HCT116 (cell line): ENCODE results near the gene PTGER4. TPM values are rescaled to one million over a fixed set of nuclear protein-coding genes. Genes with fewer than 3 reads are reported as not detected.

ENCODE experiments used
- ATAC-seq: fragments of 200-7000 bp; cut with Tn5 transposase; 2 replicates; pipeline ENCODE4 v1.9.1; 2020; ENCODE audit warnings: mild to moderate bottlenecking, moderate library complexity
- BruUV-seq: library from RNA; stranded (reverse); fragments of 400-500 nt; replicated peaks from 2 replicates; lab custom pipeline; 2021; lab: Mats Ljungman, UMichigan
- CTCF ChIA-PET: fragments of 300-600 bp; sonication (Branson Sonifier 250); formaldehyde crosslinking; loops from one replicate; lab custom pipeline; 2021; ENCODE audit warnings: antibody characterized with exemption; lab: Charles Lee
- POLR2A ChIA-PET: fragments of 300-600, 350-600 bp; sonication (Branson Sonifier 250); formaldehyde crosslinking; loops from one replicate; lab custom pipeline; 2021; ENCODE audit warnings: antibody characterized with exemption; lab: Charles Lee
- RAD21 ChIA-PET, 2 experiments: fragments of 300-600 bp; sonication (Branson Sonifier 250); formaldehyde crosslinking; loops; one replicate each; lab custom pipeline; 2023; ENCODE audit warnings: low total read pairs in 2 of 2; ENCODE audit not compliant: uncharacterized antibody in 2 of 2, unreplicated experiment in 2 of 2, low non-redundant PET in 1 of 2; lab: Charles Lee
- DNase-seq: peaks from one replicate; pipeline ENCODE4 v3.0.0-alpha.2; 2010; ENCODE audit warnings: low read depth, low spot score
- H2AFZ ChIP-seq: fragments of 200-600 bp; shearing (Covaris generic), sonication (generic); 2 replicates; pipeline ENCODE4 v1.6.1; 2017; ENCODE audit warnings: low read depth, mixed run types, mixed read lengths, antibody characterized with exemption, low read length; ENCODE audit not compliant: poor library complexity, severe bottlenecking
- H3K27ac ChIP-seq: 2 replicates; pipeline ENCODE4 v1.5.1; 2012; ENCODE audit warnings: low read depth, low read length
- H3K27me3 ChIP-seq: fragments of 200-600 bp; sonication (generic); 2 replicates; pipeline ENCODE4 v1.6.1; 2016; ENCODE audit warnings: mixed run types, low read length, mixed read lengths; ENCODE audit not compliant: insufficient read depth
- H3K36me3 ChIP-seq, 2 experiments: fragments of 200-500 bp in 1 of 2; fragments of 200-600 bp in 1 of 2; sonication (Bioruptor generic) in 1 of 2; sonication (generic) in 1 of 2; 2 replicates each; pipeline versions ENCODE4 v1.5.1 to v1.6.1; 2014 to 2016; ENCODE audit warnings: low read length in 2 of 2, inconsistent platforms in 1 of 2, mixed read lengths in 1 of 2, mixed run types in 1 of 2; ENCODE audit not compliant: insufficient read depth in 2 of 2, control insufficient read depth in 1 of 2
- H3K4me1 ChIP-seq, 2 experiments: fragments of 200-600 bp in 1 of 2; sonication (generic) in 1 of 2; 2 replicates each; pipeline versions ENCODE4 v1.5.1 to v1.6.1; 2012 to 2017; ENCODE audit warnings: low read length in 2 of 2, inconsistent platforms in 1 of 2, mild to moderate bottlenecking in 1 of 2, mixed read lengths in 1 of 2, mixed run types in 1 of 2, moderate library complexity in 1 of 2; ENCODE audit not compliant: insufficient read depth in 2 of 2, control insufficient read depth in 1 of 2
- H3K4me2 ChIP-seq: fragments of 200-600 bp; sonication (generic); 2 replicates; pipeline ENCODE4 v1.6.1; 2017; ENCODE audit warnings: mixed run types, low read length, mixed read lengths
- H3K4me3 ChIP-seq, 2 experiments: fragments of 200-600 bp in 1 of 2; sonication (generic) in 1 of 2; replicated peaks in 1 of 2; 2 replicates each; pipeline ENCODE4 v1.5.1; 2011 to 2016; ENCODE audit warnings: low read length in 2 of 2, control low read depth in 1 of 2, low read depth in 1 of 2, mild to moderate bottlenecking in 1 of 2, mixed read lengths in 1 of 2, mixed run types in 1 of 2
- H3K79me2 ChIP-seq: fragments of 200-600 bp; sonication (generic); 2 replicates; pipeline ENCODE4 v1.6.1; 2017; ENCODE audit warnings: mild to moderate bottlenecking, mixed run types, low read length, moderate library complexity, mixed read lengths; ENCODE audit not compliant: insufficient read depth
- H3K9ac ChIP-seq: fragments of 200-600 bp; sonication (generic); 2 replicates; pipeline ENCODE4 v1.6.1; 2016; ENCODE audit warnings: low read length, mixed read lengths
- H3K9me2 ChIP-seq: fragments of 200-600 bp; sonication (generic), shearing (Covaris generic); 2 replicates; pipeline ENCODE4 v1.6.1; 2017; ENCODE audit warnings: mixed run types, mild to moderate bottlenecking, moderate library complexity; ENCODE audit not compliant: insufficient read depth
- H3K9me3 ChIP-seq, 2 experiments: fragments of 200-500 bp in 1 of 2; fragments of 200-600 bp in 1 of 2; sonication (Bioruptor generic) in 1 of 2; sonication (generic) in 1 of 2; 2 replicates each; pipeline ENCODE4 v1.6.1; 2014 to 2017; ENCODE audit warnings: low read length in 2 of 2, mixed read lengths in 2 of 2, inconsistent platforms in 1 of 2, low read depth in 1 of 2, mild to moderate bottlenecking in 1 of 2, mixed run types in 1 of 2, moderate library complexity in 1 of 2; ENCODE audit not compliant: control insufficient read depth in 1 of 2, insufficient read depth in 1 of 2
- H4K20me1 ChIP-seq: fragments of 200-600 bp; sonication (generic), shearing (Covaris generic); 2 replicates; pipeline ENCODE4 v1.6.1; 2017; ENCODE audit warnings: mixed run types, mild to moderate bottlenecking, moderate library complexity; ENCODE audit not compliant: insufficient read depth
- ATF3 ChIP-seq: IDR thresholded peaks from 2 replicates; pipeline ENCODE4 v1.6.1; 2012
- CBX3 ChIP-seq: IDR thresholded peaks from 2 replicates; pipeline ENCODE4 v1.6.1; 2012; ENCODE audit warnings: low read depth
- CEBPB ChIP-seq: IDR thresholded peaks from 2 replicates; pipeline ENCODE4 v1.6.1; 2012; ENCODE audit warnings: low read depth
- EZH2 ChIP-seq: fragments of 200-600 bp; sonication (generic); IDR thresholded peaks from 2 replicates; pipeline ENCODE4 v1.6.1; 2017; ENCODE audit warnings: antibody characterized with exemption, mixed run types
- EZH2phosphoT487 ChIP-seq: fragments of 200-600 bp; IDR thresholded peaks from 2 replicates; pipeline ENCODE4 v1.6.1; 2018; ENCODE audit warnings: antibody characterized with exemption, borderline replicate concordance
- POLR2A ChIP-seq: IDR thresholded peaks from 2 replicates; pipeline ENCODE4 v1.7.0; 2011; ENCODE audit warnings: borderline replicate concordance; ENCODE audit not compliant: insufficient read depth, insufficient read length; ENCODE audit errors: extremely low read depth
- POLR2AphosphoS5 ChIP-seq: IDR thresholded peaks from 2 replicates; pipeline ENCODE4 v1.6.1; 2011; ENCODE audit warnings: mild to moderate bottlenecking, low read depth, low read length, moderate library complexity
- RAD21 ChIP-seq: IDR thresholded peaks from 2 replicates; pipeline ENCODE4 v1.6.1; 2012; ENCODE audit warnings: low read depth, mild to moderate bottlenecking
- SIN3A ChIP-seq: IDR thresholded peaks from 2 replicates; pipeline ENCODE4 v1.6.1; 2012; ENCODE audit warnings: low read depth
- SRF ChIP-seq: IDR thresholded peaks from 2 replicates; pipeline ENCODE4 v1.6.1; 2012; ENCODE audit warnings: low read depth
- ZBTB33 ChIP-seq: IDR thresholded peaks from 2 replicates; pipeline ENCODE4 v1.6.1; 2011; ENCODE audit warnings: mild to moderate bottlenecking, low read length, moderate library complexity; ENCODE audit not compliant: insufficient replicate concordance; ENCODE audit errors: extremely low read depth
- ZFX ChIP-seq: fragments of 450-650 bp; IDR thresholded peaks from 2 replicates; pipeline ENCODE4 v1.6.1; 2017
- intact Hi-C: fragments of 100-400 bp; cut with micrococcal nuclease; formaldehyde crosslinking; loops from 2 replicates; pipeline ENCODE4 v1.10.0; 2022
- total RNA-seq: library from RNA; stranded (reverse); gene quantifications from one replicate; pipeline ENCODE4 v1.2.1, GENCODE V29; 2021; ENCODE audit not compliant: unreplicated experiment

The PTGER4 gene
- total RNA-seq, 1 experiment from 2014 or later, result 3.0 TPM

GRCh38 chr5:40734986-40735385 is 55.3 kb downstream of the PTGER4 start:
- ChIA-PET RAD21 (no interaction called here), CTCF (interaction anchor here (1.1 kb wide), 1 partner anchor 46 kb away, joined by 3 read pairs; no protein-coding TSS in a partner anchor), POLR2A (no interaction called here)
- Histone ChIP-seq H3K4me2 (peak overlapping the region; percentile 31), H3K79me2 (no peaks in the 10 kb centered on the region), H2AFZ (no peak overlapping the region), H3K4me3 (no peak overlapping the region), H3K27me3 (no peaks in the 10 kb centered on the region), H3K27ac (no peak overlapping the region), H3K4me1 (peaks cover 0 to 17% of the 10 kb centered on the region in 2 experiments; a peak in 1 of 4 replicates), H3K9ac (no peak overlapping the region), H4K20me1 (no peaks in the 10 kb centered on the region), H3K9me3 (no peaks in the 10 kb centered on the region), H3K36me3 (no peaks in the 10 kb centered on the region), H3K9me2 (no peaks in the 10 kb centered on the region)
- TF ChIP-seq POLR2A (no peak), EZH2 (no peak), EZH2phosphoT487 (no peak), SIN3A (no peak), ZBTB33 (no peak), CEBPB (no peak), ZFX (no peak), POLR2AphosphoS5 (no peak), CBX3 (no peak), RAD21 (no peak), SRF (no peak), ATF3 (no peak)
- intact Hi-C loops, result loop anchor here (5.0 to 10.0 kb wide), 2 partner anchors 1158 to 1520 kb away; partner anchors contain the start of gene FYB1
- ATAC-seq (no peak), DNase-seq (no peak)
- no TSS peak for BruUV-seq
